GM21576 (cell line): Measurements from ENCODE around the gene ITCH.
A peak's percentile ranks its signal among the peaks of the same experiment; 100 is the strongest.
"Not testable (repeated sequence)": the region's sequence is repeated elsewhere in the genome, so short reads cannot be mapped to it uniquely, and the experiment has no call there.

Source experiments
- ATAC-seq: cut with Tn5 transposase; IDR thresholded peaks from one replicate; pipeline ENCODE4 v1.9.1; 2021; ENCODE audit warnings: mild to moderate bottlenecking, moderate library complexity; ENCODE audit not compliant: unreplicated experiment

Gene ITCH

DNA sequence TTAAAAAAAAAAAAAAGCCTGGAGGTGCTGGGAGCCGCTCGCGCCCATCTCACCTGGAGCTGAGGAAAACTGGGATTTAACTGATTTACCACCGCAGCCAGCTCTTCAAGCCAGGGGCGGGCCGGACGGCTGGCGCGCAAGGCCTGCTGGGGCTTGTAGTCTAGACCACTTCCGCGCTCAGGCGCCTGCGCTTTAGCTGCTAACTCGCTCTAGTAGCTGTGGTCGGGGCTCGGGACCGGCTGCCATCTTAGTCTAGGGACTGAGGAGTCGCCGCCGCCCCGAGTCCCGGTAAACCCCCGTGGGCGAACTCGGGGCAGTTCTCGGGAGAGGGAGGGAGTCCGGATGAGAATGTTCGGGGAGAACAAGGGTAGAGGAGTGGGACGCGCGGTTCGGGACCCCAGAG, at the start of gene ITCH:
Gene ITCH, plus strand, starts transcription at position 212 of the 403 bp plus-strand sequence. CDS start 30,539 bp downstream, outside the sequence.
- ATAC-seq, result peak; percentile 87

DNA sequence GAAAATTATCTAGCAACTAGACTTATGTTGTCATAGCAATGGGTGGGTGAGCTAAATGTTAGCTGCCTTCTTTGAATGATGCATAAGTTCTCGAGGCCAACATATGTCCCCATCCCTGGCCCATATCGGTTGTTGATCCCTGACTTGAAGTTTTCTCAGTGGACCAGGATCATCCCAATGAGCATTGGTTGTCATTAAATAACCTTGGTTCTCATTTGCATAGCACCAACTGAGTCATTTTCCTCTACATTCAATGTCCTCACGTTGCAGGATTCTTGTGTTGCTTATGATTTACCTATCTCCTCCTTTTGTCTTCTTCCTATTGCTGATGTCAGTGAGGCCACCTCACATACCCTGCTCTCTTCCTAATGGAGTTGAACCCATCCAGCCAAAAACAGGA, 47.8 kb upstream of the ITCH start:
- ATAC-seq, result no peak

DNA sequence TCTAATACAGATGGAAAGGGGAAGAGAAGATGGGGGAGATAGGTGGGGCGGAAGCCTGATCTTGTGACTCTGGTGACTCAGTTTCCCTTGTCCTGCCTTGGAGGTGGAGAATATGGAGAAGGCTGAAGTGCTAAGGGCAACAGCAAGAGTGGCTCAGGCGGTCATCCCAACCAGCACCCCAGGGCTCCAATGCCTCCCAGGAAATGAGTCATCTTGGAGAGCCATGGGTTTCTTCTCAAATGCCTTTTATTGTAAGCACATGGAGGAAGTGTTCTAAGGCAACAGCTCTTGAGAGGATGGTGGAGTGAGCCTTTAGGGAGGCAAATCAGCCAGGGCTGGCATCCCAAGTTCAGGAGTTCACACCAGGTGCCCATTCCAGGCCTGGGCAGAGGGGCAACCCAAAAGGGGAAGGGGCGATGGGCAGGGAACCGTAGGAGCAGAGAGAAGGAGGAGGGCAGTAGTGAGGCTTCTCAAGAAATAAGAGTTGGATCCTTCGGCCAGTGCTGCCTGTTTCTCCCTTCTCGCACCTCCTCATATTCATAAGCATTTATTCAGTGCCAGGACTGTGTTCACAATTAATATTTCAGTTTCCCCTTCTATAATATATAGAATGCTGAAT, 46.8 kb upstream of the ITCH start:
- ATAC-seq, result no peak

DNA sequence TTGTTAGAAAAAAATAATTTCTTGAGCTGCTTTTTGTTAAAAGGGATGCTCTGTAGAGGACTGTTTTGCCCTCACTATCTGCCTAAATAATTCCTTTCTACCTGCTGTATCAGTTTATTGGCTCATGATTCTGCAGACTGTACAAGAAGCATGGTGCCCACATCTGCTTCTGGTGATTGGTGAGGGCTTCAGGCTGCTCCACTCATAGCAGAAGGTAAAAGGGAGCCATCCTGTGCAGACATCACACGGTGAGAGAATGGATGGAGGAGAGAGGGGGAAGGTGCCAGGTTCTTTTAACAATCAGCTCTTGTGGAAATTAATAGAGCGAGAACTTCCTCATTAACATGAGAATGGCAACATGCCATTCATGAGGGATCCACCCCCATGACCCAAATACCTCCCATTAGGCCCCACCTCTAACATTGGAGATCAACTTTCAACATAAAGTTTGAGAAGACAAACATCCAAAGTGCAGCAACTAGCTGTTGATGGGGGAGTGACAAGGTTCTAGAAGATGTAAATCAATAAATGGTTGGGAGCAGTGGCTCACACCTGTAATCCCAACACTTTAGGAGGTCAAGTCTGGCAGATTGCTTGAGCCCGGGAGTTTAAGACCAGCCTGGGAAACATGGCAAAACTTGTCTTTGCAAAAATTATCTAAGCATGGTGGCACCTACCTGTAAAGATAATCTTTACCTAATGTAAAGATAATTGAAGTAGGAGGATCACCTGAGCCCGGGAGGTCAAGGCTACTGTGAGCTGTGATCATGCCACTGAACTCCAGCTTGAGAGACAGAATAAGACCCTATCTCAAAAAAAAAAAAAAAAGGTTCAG, 44.2 kb upstream of the ITCH start:
- no peak for ATAC-seq

DNA sequence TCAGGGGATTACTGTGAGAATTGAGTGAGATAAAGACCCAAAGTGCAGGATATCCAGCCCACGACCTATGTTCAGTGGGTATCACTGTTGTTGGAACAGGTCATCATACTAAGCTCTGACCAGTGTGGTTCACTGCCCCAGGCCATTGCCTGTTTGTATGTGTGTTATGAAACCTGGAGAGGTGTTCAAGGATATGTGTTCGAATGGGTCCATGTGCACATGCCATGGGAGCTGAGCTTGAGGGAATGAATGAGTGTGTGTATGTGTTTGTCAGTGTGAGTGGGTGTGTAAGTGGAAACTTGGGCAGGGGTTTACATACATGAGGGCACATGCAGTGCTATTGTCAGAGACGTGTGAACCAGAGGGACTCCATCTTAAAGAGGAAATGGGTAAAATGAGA, 42.2 kb upstream of the ITCH start:
- no peak for ATAC-seq

DNA sequence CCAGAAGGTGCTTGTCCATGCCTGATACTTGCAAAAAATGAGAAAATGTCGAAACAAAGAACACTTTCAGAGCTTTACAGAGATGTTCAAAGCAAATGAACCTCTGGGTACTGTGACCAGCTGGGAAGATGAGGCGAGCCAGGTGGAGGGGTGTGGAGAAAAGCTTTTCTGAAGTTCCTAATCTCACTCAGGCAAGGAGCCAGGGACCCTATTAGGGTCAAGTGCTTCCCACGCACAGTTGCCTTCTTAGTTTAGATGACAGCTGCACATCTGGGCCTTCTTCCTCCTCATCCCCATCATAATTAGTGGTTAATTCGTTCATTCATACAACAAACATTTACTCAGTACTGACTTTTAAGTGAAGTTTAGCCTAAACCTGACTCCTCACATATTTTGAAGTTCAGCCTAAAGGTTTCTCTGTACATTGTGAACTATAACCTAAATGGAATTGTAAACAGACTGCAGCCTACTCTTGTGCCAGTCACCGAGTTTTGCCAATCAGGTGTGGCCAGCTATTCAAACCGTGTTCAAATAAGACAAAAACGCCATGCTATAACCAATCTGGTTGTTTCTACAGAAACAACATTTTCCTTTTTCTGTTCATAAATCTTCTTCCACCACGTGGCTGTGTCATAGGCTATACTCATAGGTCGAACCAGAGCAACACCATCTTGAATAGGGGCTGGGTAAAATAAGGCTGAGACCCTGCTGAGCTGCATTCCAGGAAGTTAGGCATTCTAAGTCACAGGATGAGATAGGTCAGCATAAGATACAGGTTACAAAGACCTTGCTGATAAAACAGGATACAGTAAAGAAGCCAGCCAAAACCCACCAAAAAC, 40.6 kb upstream of the ITCH start:
- no peak for ATAC-seq

DNA sequence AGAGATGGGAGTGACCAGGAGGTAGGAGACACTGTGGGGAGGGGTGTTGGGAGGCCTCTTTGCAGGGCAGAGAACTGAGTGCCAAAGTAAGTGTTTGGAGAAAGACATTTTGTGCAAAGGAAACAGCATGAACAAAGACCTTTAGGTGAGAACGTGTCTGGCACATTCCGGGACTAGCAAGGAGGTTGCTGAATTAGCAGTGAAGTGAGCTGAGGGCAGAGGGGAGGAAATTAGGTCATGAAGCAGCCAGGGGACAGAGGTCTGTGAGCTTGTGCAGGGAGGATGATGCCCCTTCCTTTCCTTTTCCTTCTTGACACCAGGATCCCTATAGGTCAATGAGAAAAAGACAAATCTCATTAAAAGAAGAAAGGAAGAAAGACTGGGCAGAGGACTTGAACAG, 38.5 kb upstream of the ITCH start:
- no peak for ATAC-seq

DNA sequence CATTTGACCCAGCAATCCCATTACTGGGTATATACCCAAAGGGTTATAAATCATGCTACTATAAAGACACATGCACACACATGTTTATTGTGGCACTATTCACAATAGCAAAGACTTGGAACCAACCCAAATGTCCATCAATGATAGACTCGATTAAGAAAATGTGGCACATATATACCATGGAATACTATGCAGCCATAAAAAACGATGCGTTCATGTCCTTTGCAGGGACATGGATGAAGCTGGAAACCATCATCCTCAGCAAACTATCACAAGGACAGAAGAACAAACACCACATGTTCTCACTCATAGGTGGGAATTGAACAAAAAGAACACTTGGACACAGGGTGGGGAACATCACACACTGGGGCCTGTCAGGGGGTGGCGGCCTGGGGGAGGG, 34.9 kb upstream of the ITCH start:
- ATAC-seq, result not testable (repeated sequence)

DNA sequence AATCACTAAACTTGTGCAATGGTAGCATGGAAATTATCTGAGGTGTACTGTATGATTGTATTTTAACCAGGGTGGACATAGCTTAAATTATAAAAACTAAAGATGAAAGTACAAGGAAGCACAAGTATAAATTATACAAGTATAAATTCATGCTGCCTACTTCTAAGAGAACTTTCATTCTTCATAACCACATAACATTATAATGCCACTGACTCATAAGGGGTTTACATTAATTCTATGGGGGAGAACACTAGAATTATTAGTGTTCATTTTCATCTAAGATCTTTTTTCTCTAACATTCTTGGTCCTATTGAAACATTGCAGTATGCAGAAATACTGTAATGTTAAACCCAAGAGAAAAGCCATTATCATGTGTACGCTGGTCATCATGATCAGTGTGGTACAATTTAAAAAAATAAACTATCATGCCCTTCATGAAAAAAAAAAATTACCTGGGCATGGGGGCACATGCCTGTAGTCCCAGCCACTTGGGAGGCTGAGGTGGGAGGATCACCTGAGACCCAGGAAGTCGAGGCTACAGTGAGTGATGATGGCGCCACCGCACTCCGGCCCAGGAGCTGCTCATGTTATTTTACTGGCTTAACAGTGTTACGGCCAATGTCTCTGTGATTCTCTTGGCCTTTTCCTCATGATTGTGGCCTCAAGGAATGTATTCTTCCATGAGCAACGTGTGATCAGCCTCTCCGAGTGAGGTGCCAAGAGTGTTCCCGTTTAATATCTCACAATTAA, 34.0 kb upstream of the ITCH start:
- ATAC-seq, result no peak

DNA sequence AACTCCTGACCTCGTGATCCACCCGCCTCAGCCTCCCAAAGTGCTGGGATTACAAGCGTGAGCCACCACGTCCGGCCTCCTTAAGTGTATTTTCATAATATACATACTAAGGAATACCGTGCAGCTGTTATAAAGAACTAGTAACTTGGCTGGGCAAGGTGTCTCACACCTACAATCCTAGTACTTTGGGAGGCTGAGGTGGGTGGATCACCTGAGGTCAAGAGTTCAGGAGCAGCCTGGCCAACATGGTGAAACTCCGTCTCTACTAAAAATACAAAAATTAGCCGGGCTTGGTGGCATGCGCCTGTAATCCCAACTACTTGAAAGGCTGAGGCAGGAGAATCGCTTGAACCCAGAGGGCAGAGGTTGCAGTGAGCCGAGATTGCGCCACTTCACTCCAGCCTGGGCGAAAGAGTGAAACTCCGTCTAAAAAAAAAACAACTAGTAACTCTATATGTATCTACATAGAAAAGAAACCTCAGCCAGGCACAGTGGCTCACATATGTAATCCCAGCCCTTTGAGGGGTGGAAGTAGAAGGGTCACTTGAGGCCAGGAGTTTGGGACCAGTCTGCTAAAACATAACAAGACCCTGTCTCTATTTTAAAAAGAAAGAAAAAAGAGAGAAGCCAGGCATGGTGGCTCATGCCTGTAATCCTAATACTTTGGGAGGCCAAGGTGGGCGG, 32.1 kb upstream of the ITCH start:
- ATAC-seq, result not testable (repeated sequence)

DNA sequence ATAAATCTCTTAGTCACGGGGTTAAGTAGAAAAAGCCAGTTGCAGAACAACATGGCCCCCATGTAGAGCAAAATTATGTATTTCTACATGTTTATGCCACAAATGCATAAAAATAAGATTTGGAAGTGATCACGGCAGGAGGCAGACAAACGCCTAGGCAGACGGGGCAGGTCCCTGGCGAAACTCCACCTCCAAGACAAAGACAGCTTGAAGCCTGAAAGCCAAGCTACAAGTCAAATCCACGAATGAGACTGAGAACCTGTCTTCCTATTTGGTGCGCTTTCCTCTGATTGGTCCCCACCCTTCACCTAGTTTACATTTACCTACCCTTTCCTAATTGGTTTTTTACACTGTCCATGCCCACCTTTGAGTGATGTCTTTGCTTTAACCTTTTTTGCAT, 31.2 kb upstream of the ITCH start:
- ATAC-seq, result no peak

DNA sequence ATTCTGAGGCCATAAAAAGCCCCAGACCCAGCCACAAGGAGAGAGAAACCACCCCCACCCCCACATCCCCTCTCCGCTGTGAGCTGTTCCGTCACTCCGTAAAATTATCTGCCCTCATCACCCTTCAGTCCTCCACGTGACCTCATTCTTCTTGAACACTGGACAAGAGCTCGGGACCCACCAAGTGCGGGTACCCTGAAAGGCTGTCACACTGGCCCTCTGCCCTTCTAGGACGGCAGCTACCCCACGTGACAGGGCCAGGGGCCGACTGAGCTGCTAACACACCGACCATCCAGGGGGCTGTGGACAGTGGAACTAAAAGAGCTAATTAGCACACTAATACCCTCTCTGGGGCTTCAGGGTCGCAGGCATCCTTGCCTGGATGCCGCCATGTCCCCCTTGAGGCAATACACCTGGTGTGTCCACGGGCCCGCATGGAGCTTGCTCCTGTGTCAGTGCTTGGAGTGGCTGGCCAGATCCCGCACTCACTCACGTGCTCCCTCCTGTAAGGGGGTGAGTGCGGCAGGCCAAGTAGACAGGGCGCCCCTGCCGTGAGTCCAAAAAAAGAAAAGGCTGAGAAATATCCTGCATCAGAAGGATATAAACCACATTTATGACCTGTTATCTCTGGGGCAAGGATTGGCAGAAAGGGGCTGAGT, 30.7 kb upstream of the ITCH start:
- ATAC-seq, result no peak

DNA sequence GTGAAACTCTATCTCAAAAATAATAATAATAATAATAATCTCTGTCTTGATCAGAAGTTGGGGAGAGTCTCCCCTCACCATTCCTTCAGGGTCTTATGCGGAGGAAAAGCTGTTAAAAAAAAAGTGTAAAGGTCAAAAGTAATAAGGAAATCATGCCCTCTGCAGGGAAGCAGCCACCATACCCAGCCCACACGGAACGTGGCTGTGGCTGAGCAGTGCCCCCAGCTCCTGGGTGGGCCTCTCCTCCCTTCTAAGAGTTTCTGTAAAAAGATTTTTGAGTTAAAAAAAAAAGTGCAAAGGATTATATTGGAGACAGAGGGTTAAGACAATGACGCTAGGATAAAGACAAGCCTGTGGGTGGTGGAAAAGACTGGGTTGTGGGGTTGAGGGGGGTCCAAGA, 29.3 kb upstream of the ITCH start:
- no peak for ATAC-seq

DNA sequence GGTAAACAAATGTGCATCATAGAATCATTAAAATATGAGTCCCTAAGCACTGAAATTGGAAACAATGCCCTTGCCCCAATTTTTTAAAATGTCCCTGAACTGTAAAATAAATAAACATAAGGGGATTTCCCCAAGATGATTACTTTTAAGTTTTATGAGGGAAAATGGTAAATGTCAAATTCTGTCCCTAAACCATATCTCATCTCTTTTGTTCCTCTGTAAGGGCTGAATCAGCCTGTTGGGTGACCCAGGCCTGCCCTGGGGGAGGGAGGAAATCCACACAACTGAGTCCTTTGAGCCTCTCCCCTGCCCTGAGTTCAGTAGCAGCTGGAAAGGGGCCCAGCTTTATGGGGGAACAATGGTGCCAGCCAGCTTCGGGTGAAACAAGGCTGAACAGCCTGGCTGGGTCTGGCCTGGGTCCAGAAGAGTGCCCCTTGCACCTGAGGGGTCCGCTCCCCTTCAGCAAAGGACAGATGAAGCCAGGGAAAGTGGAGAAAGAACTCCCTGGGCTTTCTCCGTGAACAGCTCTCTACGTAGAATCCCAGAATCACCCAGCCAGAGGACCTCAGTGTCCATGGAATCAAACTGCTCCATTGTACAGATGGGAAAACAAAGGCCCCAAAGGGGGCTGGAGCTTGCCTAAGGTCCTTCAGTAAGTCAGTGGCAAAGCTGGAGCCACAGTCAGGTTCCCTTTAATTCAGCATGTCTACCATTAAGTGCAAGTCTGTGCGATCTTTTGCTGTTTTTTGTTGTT, 28.2 kb upstream of the ITCH start:
- ATAC-seq, result no peak

DNA sequence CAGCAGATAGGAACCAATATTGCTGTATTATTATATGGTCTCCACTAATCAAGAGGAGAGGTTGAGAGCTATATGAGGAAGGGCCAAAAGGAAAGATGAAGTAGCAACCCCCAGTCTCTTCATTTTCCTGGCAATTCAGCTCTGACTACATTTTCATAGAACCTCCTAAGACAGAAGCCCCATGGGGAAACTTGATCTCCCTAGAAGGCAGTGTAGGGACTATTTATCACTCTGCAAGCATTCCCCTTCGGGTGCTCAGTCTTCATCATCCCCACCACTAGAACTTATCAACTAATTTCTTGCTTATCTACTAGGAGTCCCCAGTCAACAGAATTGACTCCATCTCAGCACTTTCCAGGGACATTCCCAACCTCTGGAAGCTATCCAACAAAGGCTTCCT, 25.5 kb upstream of the ITCH start:
- no peak for ATAC-seq

DNA sequence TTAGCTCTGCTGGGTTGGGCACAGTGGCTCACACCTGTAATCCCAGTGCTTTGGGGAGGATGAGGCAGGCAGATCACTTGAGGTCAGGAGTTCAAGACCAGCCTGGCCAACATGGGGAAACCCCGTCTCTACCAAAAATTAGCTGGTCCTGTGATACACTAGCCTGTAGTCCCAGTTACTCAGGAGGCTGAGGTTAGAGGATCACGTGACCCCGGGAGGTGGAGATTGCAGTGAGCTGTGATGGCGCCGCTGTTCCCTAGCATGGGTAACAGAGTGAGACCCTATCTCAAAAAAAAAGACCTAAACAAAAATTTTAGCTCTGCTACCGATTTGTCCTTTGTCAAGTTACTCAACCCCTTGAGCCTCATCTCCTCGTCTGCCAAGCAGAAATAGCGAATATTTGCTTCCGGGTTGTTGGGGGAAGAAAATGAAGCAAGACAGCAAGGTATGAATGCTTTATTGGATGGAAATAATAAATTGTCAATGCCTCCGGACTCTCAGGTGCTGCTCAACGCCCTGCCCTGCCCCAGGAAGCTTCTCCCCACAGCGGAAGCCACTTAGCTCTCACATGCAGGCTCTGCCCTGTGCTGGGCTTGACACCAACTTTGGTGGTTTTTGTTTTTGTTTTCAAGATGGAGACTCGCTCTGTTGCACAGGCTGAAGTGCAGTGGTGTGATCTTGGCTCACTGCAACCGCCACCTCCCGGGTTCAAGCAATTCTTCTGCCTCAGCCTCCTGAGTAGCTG, 24.9 kb upstream of the ITCH start:
- ATAC-seq, result peak; percentile 61

DNA sequence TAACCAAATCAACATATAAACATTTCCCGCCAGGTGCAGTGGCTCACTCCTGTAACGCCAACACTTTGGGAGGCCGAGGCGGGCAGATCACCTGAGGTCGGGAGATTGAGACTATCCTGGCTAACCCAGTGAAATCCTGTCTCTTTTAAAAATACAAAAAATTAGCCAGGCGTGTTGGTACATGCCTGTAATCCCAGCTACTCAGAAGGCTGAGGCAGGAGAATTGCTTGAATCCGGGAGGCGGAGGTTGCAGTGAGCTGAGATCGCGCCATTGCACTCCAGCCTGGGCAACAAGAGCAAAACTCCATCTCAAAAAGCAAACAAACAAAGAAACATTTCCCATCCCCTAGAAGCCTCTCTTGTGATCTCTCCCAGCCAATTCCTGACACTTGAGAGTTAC, 22.3 kb upstream of the ITCH start:
- ATAC-seq, result not testable (repeated sequence)

DNA sequence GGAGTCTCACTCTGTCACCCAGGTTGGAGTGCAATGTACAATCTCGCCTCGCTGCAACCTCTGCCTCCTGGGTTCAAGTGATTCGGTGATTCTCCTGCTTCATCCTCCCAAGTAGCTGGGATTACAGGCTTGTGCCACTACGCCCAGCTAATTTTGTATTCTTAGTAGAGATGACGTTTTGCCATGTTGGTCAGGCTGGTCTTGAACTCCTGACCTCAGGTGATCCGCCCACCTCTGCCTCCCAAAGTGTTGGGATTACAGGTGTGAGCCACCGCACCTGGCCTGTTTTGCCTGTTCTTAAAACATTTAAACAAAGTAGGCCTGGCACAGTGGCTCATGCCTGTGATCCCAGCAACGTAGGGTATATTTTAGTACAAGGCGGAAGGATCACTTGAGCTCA, 21.9 kb upstream of the ITCH start:
- not testable (repeated sequence) for ATAC-seq
